Activated CD4-positive, CD25-positive, alpha-beta regulatory T cell treated with anti-CD3 and anti-CD28 coated beads, Interleukin-2, amount 50 U/mL, for 16 hours (primary cell): ENCODE measurements around the gene TTC9.

Source experiments
- DNase-seq: peaks from one replicate; pipeline ENCODE4 v3.0.0-alpha.2; 2020; ENCODE audit warnings: low read depth, low spot score

The TTC9 gene

DNA sequence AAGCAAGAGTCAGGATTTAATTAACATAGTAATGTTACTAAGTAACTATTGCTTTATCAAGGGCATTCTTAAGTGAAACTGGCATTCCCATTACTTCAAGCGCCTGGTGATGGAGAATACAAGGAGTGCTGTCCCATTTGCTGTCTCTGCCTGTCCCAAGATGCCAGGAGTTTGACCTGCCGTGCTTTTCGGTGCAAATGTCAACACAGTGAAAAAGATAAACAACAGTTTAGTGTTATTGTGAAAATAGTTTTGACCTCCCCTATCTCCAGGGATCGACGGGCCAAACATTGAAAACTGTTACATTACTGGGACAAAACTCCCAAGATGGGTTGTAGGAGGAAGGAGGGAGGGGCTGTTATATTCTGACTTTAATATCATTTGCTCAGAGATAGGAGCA is 74.8 kb downstream of the TTC9 start:
- no peak for DNase-seq

DNA sequence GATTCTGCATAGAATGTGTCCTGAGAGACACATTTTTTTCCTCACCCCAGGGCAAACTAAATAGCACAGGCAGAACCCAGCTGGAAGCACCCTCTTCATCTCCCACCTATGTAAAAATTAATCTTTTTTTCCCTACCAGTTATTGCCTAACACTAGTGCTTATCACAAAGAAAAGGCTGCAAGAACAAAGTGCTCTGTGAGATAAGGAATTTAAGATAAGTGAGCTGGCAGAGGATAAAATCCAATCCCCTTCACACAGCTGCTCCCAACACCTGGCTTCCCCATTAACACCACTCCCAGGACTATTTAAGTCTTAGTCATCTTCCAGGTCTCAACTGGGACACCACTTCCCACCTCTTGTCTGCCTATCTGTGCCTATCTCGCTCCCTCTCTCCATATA is 75.2 kb downstream of the TTC9 start:
- DNase-seq, result no peak

- no peak for DNase-seq
These were observed 76.8 kb downstream of the TTC9 start for GRCh38 chr14:70718383-70719118.

DNA sequence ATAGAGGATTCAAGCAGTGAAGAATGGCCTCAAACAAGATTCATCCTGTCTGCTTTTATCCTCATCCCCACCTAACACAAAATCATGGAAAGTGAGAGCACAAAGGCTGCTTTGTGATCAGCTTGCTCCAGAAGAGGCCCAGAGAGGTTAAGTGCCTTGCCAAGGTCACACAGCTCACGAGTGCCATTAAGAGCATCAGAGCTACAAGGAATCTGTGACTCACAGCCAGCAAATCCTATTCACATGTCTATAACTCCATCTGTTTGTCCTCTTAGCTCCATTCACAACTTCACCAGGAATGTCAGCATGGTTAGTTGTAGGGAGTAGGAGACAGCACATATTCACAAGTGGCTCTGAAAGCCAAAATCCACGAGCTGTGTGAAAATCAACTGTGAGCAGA is 79.8 kb downstream of the TTC9 start:
- DNase-seq, result no peak

GRCh38 chr14:70722418-70722817 is 80.7 kb downstream of the TTC9 start:
- no peak for DNase-seq

DNA sequence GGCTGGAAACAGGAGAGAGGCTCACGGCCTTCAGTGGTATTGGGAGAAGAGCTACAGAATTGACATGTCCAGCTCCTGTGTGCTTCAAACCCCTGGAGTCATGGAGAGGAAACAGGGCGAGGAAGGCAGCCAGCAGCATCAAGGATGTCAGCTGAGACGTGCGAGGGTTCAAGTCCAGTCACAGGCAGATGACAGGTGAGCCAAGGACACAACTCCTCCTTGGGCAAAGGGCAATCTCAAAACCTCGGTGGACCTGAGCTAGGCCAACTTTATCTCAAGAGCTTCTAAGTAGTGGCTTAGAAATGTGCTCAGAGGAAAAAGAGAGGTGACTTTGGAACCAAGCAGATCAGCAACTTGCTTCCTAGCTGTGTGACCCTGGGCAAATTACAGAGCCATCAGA is 81.6 kb downstream of the TTC9 start:
- DNase-seq, result no peak

DNA sequence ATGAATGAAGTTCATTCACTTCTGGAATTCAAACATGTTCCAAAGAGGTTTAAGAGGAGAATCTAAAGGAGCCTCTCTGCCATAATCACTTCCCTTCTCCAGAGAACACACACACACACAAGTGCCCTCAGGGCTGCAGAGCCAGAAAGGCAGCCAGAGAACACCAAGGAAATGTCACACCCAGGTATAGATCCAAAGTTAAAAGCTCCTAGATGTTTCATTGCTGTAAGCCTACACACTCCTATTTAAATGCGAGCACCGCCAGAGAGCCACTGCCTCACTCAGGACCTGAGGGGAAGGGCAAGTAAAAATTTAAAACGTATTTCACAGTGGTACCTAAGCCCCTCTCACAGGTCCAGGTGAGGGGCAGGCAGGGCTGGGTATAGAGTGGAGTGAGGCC is 82.4 kb downstream of the TTC9 start:
- no peak for DNase-seq

GRCh38 chr14:70724944-70725343 is 83.2 kb downstream of the TTC9 start:
- no peak for DNase-seq
